ENCODE results near the gene AQP7.
"Not testable (repeated sequence)": the region's sequence is repeated elsewhere in the genome, so short reads cannot be mapped to it uniquely, and the experiment has no call there.

The AQP7 gene

GRCh38 chr9:33431420-33431819 is 29.1 kb upstream of the AQP7 start:
- DNase-seq: no peak

GRCh38 chr9:33430942-33431341 is 28.6 kb upstream of the AQP7 start:
- no peak for DNase-seq

- DNase-seq: no peak
Observed at GRCh38 chr9:33429256-33429985, 27.1 kb upstream of the AQP7 start.

GRCh38 chr9:33426843-33427293 is 24.5 kb upstream of the AQP7 start:
- DNase-seq: no peak

- DNase-seq: no peak
Observed at GRCh38 chr9:33425128-33425533, 22.8 kb upstream of the AQP7 start.

- DNase-seq: not testable (repeated sequence)
Observed at GRCh38 chr9:33424492-33424891, 22.1 kb upstream of the AQP7 start.

- not testable (repeated sequence) for DNase-seq
Observed at GRCh38 chr9:33424043-33424442, 21.7 kb upstream of the AQP7 start.

GRCh38 chr9:33419708-33420303 is 17.4 kb upstream of the AQP7 start:
- no peak for DNase-seq

GRCh38 chr9:33418090-33418489 is 15.7 kb upstream of the AQP7 start:
- no peak for DNase-seq

GRCh38 chr9:33416996-33417395 is 14.6 kb upstream of the AQP7 start:
- peak; percentile 21 for DNase-seq

- peak; percentile 84 for DNase-seq
Observed at GRCh38 chr9:33415501-33416038, 13.2 kb upstream of the AQP7 start.

- no peak for DNase-seq
Observed at GRCh38 chr9:33414889-33415500, 12.6 kb upstream of the AQP7 start.

- DNase-seq: no peak
Observed at GRCh38 chr9:33414268-33414667, 11.9 kb upstream of the AQP7 start.

- no peak for DNase-seq
Observed at GRCh38 chr9:33408087-33408486, 5.7 kb upstream of the AQP7 start.

- DNase-seq: no peak
Observed at GRCh38 chr9:33407061-33407460, 4.7 kb upstream of the AQP7 start.

- no peak for DNase-seq
Observed at GRCh38 chr9:33404788-33405362, 2.5 kb upstream of the AQP7 start.

- DNase-seq: no peak
Observed at GRCh38 chr9:33403941-33404787, 1.8 kb upstream of the AQP7 start.

- DNase-seq: not testable (repeated sequence)
Observed at GRCh38 chr9:33401809-33402208, 559 bp downstream of the AQP7 start.

GRCh38 chr9:33399047-33399446 is 3.3 kb downstream of the AQP7 start:
- DNase-seq: not testable (repeated sequence)

GRCh38 chr9:33397801-33398200 is 4.6 kb downstream of the AQP7 start:
- DNase-seq: not testable (repeated sequence)

- DNase-seq: not testable (repeated sequence)
Observed at GRCh38 chr9:33395159-33395879, 7.0 kb downstream of the AQP7 start.

GRCh38 chr9:33393986-33394385 is 8.4 kb downstream of the AQP7 start:
- not testable (repeated sequence) for DNase-seq

Measured in activated naive CD4-positive, alpha-beta T cell treated with anti-CD3 and anti-CD28 coated beads, Interleukin-2, amount 50 U/mL, for 16 hours (primary cell).